ENCODE data around the gene MAGEA11. TPM values are rescaled to one million over a fixed set of nuclear protein-coding genes. Genes with fewer than 3 reads are reported as not detected.
"Not testable (repeated sequence)": the region's sequence is repeated elsewhere in the genome, so short reads cannot be mapped to it uniquely, and the experiment has no call there.

The MAGEA11 gene
- total and polyA plus RNA-seq, 9 of the 15 experiments (the other 6 are each of a cell fraction or from before 2014, with no cell fraction given): 0.04 to 0.18 TPM; not detected in 7

- H3K4me3 ChIP-seq; FAIRE-seq; H3K27ac ChIP-seq (ENCODE audit: extremely low read depth, low read depth, low read length); H3K79me2 ChIP-seq (ENCODE audit: control insufficient read depth, insufficient read depth, low read length); H3K4me2 ChIP-seq (ENCODE audit: insufficient read depth, low read length); H4K20me1 ChIP-seq (replicated peaks; ENCODE audit: control insufficient read depth, insufficient read depth, low read length); intact Hi-C loops (cut with micrococcal nuclease); in situ Hi-C loops (cut with MboI); H3K9me1 ChIP-seq (ENCODE audit: control insufficient read depth, insufficient read depth, low read length); H3K9me3 ChIP-seq (replicated peaks; ENCODE audit: control insufficient read depth, insufficient read depth, low read depth, low read length); CTCF ChIA-PET (ENCODE audit: low intra/inter-chr PET ratio); H2AFZ ChIP-seq (ENCODE audit: low read depth, low read length); H3K36me3 ChIP-seq (ENCODE audit: control insufficient read depth, insufficient read depth, low read length); H3K27me3 ChIP-seq (ENCODE audit: control insufficient read depth in 2 of 2, insufficient read depth in 2 of 2, low read length in 2 of 2); H3K4me1 ChIP-seq (replicated peaks in 1 of 2; ENCODE audit: control insufficient read depth in 2 of 2, insufficient read depth in 2 of 2, low read length in 2 of 2); H3K9ac ChIP-seq (ENCODE audit: insufficient read depth in 1 of 2, low read depth in 2 of 2, low read length in 2 of 2); POLR2A ChIA-PET; ATAC-seq; DNase-seq (ENCODE audit: extremely low read depth in 1 of 4, low spot score in 3 of 4); BruUV-seq (replicated peaks): not testable (repeated sequence)
- WGBS (ENCODE audit: insufficient coverage, low coverage, missing lambda C conversion rate): no CpG with 5 or more reads among the region's 7 CpGs
Observed at GRCh38 chrX:149727308-149727707, 15.4 kb downstream of the MAGEA11 start.

GRCh38 chrX:149742269-149742668, 30.4 kb downstream of the MAGEA11 start:
- H3K9ac ChIP-seq (ENCODE audit: insufficient read depth in 1 of 2, low read depth in 2 of 2, low read length in 2 of 2); H3K9me1 ChIP-seq (ENCODE audit: control insufficient read depth, insufficient read depth, low read length); H3K4me2 ChIP-seq (ENCODE audit: insufficient read depth, low read length); H2AFZ ChIP-seq (ENCODE audit: low read depth, low read length); H3K36me3 ChIP-seq (ENCODE audit: control insufficient read depth, insufficient read depth, low read length); CTCF ChIA-PET (ENCODE audit: low intra/inter-chr PET ratio); H3K27ac ChIP-seq (ENCODE audit: extremely low read depth, low read depth, low read length); H3K4me1 ChIP-seq (replicated peaks in 1 of 2; ENCODE audit: control insufficient read depth in 2 of 2, insufficient read depth in 2 of 2, low read length in 2 of 2); H3K4me3 ChIP-seq; intact Hi-C loops (cut with micrococcal nuclease); DNase-seq (ENCODE audit: extremely low read depth in 1 of 4, low spot score in 3 of 4); H3K27me3 ChIP-seq (ENCODE audit: control insufficient read depth in 2 of 2, insufficient read depth in 2 of 2, low read length in 2 of 2); H4K20me1 ChIP-seq (replicated peaks; ENCODE audit: control insufficient read depth, insufficient read depth, low read length); H3K9me3 ChIP-seq (replicated peaks; ENCODE audit: control insufficient read depth, insufficient read depth, low read depth, low read length); in situ Hi-C loops (cut with MboI); BruUV-seq (replicated peaks); H3K79me2 ChIP-seq (ENCODE audit: control insufficient read depth, insufficient read depth, low read length); POLR2A ChIA-PET: not testable (repeated sequence)
- FAIRE-seq (peak; percentile 91), ATAC-seq (peak; percentile 95)
- no CpG with 5 or more reads among the region's 6 CpGs for WGBS (ENCODE audit: insufficient coverage, low coverage, missing lambda C conversion rate)

- DNase-seq (ENCODE audit: extremely low read depth in 1 of 4, low spot score in 3 of 4); H3K9me3 ChIP-seq (replicated peaks; ENCODE audit: control insufficient read depth, insufficient read depth, low read depth, low read length); BruUV-seq (replicated peaks); H4K20me1 ChIP-seq (replicated peaks; ENCODE audit: control insufficient read depth, insufficient read depth, low read length); H3K27me3 ChIP-seq (ENCODE audit: control insufficient read depth in 2 of 2, insufficient read depth in 2 of 2, low read length in 2 of 2); intact Hi-C loops (cut with micrococcal nuclease); in situ Hi-C loops (cut with MboI); H3K27ac ChIP-seq (ENCODE audit: extremely low read depth, low read depth, low read length); H3K4me1 ChIP-seq (replicated peaks in 1 of 2; ENCODE audit: control insufficient read depth in 2 of 2, insufficient read depth in 2 of 2, low read length in 2 of 2); H2AFZ ChIP-seq (ENCODE audit: low read depth, low read length); H3K36me3 ChIP-seq (ENCODE audit: control insufficient read depth, insufficient read depth, low read length); H3K4me2 ChIP-seq (ENCODE audit: insufficient read depth, low read length); H3K9me1 ChIP-seq (ENCODE audit: control insufficient read depth, insufficient read depth, low read length); CTCF ChIA-PET (ENCODE audit: low intra/inter-chr PET ratio); H3K79me2 ChIP-seq (ENCODE audit: control insufficient read depth, insufficient read depth, low read length); H3K4me3 ChIP-seq; FAIRE-seq; POLR2A ChIA-PET; H3K9ac ChIP-seq (ENCODE audit: insufficient read depth in 1 of 2, low read depth in 2 of 2, low read length in 2 of 2): not testable (repeated sequence)
- 0% methylated on average over 1 of the region's 6 CpGs for WGBS (ENCODE audit: insufficient coverage, low coverage, missing lambda C conversion rate)
- peak; percentile 82 for ATAC-seq
Observed at GRCh38 chrX:149746390-149747007, 34.6 kb downstream of the MAGEA11 start.

Data from K562 (cell line).